ENCODE data around the gene ARGLU1.

The ARGLU1 gene

GRCh38 chr13:106587787-106588186, 19.9 kb upstream of the ARGLU1 start:
- DNase-seq (ENCODE audit: low read depth in 3 of 3) = no peak

DNA sequence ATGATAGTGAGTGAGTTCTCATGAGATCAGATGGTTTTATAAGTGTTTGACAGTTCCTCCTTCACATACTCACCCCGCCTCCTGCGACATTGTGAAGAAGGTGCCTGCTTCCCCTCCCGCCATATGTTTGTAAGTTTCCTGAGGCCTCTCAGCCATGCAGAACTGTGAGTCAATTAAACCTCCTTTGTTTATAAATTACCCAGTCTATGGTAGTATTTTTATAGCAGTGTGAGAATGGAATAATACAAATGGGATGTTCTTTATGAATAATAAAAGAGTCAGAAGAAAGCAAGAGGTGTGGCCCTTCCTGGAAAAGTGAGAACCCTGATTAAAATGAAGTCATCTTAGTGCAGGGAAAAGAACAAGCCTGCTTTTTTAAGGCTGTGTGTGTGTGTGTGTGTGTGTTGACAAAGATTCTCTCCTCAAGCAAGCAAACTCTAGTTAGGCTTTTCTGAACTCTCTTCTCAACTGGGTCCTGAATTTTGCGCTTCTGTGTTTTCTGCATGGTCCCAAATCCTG, 18.8 kb upstream of the ARGLU1 start:
- no peak for DNase-seq (ENCODE audit: low read depth in 3 of 3)

DNA sequence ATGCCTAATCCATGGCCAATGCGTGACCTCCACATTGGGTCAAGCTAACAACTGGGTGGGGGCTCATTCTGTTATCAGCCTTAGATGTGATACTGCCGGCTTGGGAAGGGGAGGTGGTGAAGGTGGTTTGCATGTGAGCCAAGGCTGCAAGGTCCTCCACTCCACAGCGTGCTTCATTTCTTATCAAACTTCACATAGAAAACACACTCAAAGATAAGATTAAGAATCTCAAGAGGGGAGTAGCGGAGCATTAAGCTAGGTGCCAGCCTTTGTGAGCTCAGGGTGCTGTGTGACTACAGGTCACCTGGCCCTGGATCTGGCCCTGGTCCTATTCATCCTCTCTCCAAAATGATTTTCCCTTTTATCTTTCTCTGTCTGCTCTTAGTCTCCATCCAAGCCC, 13.3 kb upstream of the ARGLU1 start:
- DNase-seq (ENCODE audit: low read depth in 3 of 3) = no peak

GRCh38 chr13:106575896-106576295, 8.0 kb upstream of the ARGLU1 start:
- DNase-seq (ENCODE audit: low read depth in 3 of 3) = no peak

GRCh38 chr13:106573868-106574267, 5.9 kb upstream of the ARGLU1 start:
- DNase-seq (ENCODE audit: low read depth in 3 of 3) = no peak

DNA sequence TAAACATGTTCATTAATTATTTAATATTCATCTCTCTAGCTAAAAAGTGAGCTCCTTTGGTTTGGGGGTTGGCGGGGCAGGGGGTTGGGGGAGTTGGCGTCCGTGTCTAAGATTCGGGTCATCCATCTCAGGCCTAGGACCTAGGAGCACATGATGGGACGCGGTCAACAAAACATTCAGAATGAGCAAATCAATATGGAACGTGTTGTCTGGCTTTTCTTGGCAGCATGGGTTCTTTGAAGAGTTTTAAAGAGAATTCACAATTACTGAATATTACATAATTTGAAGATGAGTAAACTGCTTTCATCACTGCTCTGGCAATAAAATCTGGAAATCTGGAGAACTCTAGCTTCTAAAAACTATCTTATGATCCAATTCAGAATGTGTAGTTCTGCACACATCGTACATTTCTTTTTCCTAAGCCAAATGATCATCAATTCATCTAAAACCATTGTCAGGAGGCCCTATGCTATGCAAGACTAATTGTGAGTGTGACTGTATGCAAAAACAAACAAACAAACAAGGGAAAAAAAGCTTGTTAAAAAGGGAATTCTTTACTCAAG, 5.4 kb upstream of the ARGLU1 start:
- DNase-seq (ENCODE audit: low read depth in 3 of 3) = no peak

GRCh38 chr13:106570299-106570852, 2.4 kb upstream of the ARGLU1 start:
- peak; percentile 8 to 56 (median 37) for DNase-seq (ENCODE audit: low read depth in 3 of 3)

DNA sequence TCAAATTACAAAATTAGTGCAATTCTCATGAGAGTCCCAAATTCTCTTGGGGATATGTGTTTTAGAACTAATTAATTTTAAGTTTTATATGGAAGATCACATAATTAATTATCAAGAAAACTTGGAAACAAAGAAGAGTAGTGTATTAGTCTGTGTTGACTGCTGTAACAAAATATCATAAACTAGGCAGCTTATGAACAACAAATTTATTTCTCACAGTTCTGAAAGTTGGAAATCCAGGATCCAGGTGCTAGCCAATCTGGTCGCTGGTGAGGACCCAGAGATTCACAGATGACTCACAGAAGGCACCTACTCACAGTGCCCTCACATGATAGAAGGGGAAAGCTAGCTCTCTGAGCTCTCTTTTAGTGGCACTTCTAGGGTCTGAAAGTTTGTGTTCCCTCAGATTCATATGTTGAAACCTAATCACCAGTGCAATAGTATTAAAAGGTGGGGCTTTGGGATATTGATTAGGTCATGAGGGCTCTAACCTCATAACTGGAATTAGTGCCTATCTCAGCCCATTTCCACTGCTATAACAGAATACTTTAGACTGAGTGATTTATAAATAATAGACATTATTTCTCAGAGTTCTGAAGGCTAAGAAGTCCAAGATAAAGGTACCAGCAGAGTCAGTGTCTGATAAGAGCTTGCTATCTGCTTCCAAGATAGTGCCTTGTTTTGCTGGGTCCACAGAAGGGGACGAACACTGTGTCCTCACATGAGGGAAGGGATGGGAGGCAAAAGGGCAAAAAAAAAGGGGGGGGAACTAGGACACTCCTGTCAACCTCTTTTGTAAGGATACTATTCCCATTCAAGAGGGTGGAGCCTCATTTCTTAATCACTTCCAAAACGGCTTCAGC, 1.5 kb upstream of the ARGLU1 start:
- no peak for DNase-seq (ENCODE audit: low read depth in 3 of 3)

- no peak for DNase-seq (ENCODE audit: low read depth in 3 of 3)
These were observed 514 bp upstream of the ARGLU1 start for GRCh38 chr13:106568299-106569003.

DNA sequence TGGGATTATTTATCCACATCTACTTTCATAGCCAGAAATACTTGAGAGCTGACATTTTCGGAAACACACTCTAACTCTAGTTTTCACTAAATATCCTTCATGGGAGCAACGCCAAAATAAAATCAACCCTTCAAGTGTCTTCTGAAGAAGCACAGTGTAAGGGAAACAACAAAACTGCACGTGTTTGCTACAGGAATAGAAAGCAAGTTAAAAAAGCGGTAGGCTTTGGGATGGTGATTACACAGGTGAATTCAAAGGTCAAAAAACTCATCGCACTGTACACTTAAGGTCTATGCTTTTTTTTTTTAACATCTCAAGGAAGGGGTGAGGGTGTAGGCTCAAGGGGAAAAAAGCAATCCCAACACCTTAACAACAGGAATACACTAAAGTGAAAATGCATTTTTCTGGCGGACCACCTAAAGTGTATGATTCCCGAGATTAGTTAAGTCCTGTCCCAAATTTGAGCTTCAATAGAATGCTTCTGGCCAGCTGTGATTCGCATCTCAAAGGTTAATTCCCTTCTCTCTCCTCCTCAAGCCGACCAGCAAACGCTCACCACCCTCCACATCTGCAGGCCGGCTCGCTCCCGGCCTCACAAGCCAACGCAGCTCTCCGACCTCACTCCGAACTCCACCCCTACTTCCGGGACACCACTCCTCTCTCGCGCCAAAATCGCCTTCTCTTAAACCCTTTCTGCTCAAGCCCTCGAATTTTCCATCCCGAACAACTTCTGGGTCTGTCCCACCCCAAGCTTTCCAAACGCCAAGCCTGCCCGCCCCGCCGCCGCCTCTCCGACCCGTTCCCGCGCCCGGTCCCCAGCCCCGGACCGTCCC, 1.1 kb downstream of the ARGLU1 start:
- DNase-seq (ENCODE audit: low read depth in 3 of 3) = peak; percentile 6 to 33 (median 11)

- DNase-seq (ENCODE audit: low read depth in 3 of 3) = no peak
These were observed 2.7 kb downstream of the ARGLU1 start for GRCh38 chr13:106565127-106565775.

- no peak for DNase-seq (ENCODE audit: low read depth in 3 of 3)
These were observed 5.6 kb downstream of the ARGLU1 start for GRCh38 chr13:106562301-106562700.

- peak; percentile 35 to 52 (median 35) for DNase-seq (ENCODE audit: low read depth in 3 of 3)
These were observed 6.3 kb downstream of the ARGLU1 start for GRCh38 chr13:106561551-106562170.

- no peak for DNase-seq (ENCODE audit: low read depth in 3 of 3)
These were observed 7.1 kb downstream of the ARGLU1 start for GRCh38 chr13:106560821-106561220.

- no peak for DNase-seq (ENCODE audit: low read depth in 3 of 3)
These were observed 9.4 kb downstream of the ARGLU1 start for GRCh38 chr13:106558527-106558926.

DNA sequence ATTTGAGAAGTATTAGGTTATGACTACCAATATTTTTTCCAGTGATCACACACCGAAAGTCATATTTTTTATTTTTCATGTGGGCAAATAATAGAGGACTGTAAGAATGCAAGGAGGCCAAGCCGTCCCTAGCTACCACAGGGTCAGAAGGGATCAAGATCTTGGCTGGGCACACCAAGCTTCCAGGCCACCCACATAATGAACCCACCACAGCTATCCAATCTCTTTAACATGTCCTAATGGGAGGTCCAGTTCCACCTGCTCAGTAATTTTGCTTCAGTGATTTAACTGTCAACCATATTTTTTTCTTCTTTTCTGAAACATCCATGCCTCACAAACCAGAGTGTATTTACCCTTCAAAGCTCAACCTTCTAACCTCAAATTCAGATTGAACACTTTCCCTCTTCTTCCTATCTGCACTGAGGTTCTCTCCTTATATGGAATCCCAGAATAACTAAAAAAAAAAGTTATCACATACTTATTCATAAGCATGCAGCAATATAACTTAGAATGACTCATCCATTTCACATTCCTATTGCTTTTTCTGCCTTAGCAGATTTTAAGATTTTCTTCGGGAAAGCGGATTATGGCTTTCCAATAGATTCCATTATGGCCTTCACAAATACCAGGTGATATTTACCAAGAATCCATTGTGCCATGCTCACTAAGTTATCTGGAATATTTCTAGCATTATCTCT, 12.2 kb downstream of the ARGLU1 start:
- DNase-seq (ENCODE audit: low read depth in 3 of 3) = no peak

- DNase-seq (ENCODE audit: low read depth in 3 of 3) = no peak
These were observed 16.2 kb downstream of the ARGLU1 start for GRCh38 chr13:106551751-106552150.

- no peak for DNase-seq (ENCODE audit: low read depth in 3 of 3)
These were observed 16.6 kb downstream of the ARGLU1 start for GRCh38 chr13:106551350-106551749.

DNA sequence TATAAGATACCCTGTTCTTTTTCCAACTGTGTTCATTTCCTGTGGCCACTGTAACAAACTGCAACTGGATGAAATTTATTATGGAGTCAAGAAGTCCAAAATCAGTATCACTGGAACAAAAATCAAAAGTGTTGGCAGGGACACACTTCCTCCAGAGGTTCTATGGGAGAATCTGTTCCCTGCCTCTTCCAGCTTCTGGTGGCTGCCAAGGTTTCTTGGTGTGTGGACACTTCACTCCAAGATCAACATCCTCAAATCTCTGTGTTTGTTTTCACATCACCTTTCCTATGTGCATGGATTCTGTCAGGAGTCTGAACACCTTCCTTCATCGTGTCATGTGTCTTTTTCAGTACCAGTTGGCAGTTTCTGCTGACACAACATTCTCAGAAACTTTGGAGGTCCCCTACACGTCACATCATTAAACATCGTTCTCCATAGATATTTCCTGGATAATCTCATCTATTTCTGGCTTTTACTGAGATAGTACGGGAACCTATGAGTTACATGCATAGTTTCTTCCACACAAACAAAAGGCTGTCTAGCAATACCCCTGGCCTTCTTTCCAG, 17.3 kb downstream of the ARGLU1 start:
- DNase-seq (ENCODE audit: low read depth in 3 of 3) = no peak
